ENCODE results near the gene FEM1C. TPM values are rescaled to one million over a fixed set of nuclear protein-coding genes. Genes with fewer than 3 reads are reported as not detected.

FEM1C gene
- total RNA-seq, 1 donor from 2014 or later: 25.2 TPM

DNA sequence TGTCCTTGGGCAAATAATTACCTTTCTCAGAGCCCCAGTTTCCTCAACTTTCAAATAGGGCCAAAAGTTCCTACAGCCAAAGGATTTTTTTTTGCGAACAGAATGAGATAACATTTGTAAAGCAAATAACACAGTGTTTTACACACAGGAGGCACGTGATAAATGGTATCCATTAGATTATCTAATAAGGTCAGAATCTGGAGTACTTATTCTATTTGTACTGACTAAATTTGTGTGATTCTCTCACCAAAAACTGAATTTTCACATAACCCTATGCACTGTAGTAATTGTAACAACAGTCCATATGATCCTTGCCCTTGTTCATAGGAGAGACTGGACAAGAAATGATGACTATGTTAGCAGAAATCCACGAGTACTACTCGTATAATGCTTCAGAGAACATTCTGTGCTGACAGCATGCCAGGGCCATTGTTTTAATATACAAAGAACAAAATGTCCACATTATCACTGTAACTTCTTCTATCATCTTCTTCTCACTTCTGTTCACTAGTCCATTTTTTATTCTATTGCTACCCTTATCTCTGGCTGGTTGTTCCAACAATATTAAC, 13.9 kb upstream of the FEM1C start:
- DNase-seq (ENCODE audit: low spot score): no peak

DNA sequence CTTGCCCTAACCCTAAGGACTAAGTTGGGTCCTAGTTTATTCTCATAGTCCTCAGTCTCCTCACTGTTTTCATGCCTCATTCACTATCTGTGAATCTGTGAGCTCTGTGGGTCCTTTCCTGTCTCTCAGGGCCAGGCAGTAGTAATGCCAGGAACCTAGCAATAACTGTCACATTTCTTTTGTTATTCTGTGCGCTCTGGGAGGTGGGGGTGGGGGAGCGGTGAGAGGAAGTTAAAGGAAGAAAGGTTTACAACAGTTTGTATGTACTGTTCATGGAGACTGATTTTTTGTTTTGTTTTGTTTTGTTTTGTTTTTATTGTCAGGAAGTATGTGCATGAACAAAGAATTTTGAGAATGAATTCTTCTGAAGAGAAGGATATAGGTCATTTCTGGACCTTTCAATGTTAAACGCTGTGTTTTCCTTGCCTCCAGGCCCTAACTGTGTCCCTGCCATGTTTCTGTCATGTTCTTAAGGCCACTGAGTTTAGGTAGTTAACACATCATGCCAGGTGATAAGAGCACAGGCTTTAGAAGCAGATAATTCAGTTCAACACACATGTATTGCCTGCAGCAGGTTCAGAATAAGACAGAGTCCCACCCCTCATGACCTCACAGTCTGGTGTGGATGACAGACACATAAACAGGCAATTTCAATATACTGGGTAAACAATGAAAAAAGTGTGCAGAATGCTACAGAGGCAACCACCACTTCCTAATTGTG, 13.3 kb upstream of the FEM1C start:
- no peak for DNase-seq (ENCODE audit: low spot score)

DNA sequence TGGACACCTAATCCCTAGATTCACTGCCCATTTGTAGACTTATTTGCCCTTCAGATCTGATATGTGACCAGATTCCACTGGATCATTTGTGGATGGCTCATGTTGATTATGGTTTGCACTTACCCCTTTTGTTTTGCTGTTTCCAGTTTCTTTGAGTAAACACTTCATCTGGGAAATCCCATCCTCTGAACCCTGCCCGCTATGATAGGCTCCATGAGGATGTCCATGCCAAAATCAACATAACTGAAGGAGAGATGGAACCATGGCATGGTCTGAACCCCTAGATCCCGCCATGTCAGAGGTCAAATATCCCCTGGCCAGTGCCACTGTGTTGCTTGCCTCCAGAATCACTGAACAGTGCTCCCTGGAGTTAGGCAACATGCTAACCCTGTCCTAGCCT, 11.7 kb upstream of the FEM1C start:
- no peak for DNase-seq (ENCODE audit: low spot score)

GRCh38 chr5:115555084-115555633, 10.6 kb upstream of the FEM1C start:
- no peak for DNase-seq (ENCODE audit: low spot score)

DNA sequence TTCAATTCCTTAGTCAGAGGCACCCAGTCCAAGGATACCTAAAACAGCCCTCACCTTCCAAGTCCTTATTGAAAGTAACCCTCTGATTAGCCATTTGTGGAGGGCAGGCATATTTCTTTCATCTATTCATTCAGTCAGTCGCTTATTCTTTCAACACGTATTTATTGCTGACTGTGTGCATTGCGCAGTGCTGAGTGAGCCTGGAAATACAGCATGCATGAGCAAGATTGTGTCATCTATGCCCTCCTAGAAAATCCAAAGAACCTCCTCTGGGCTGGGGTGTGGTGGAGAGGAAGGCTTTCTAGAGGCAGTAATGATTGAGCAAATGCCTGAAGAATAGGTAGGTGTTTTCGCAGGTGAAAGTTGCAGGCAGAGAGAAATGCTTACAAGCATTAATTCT, 8.5 kb upstream of the FEM1C start:
- DNase-seq (ENCODE audit: low spot score): no peak

GRCh38 chr5:115551415-115551814, 6.8 kb upstream of the FEM1C start:
- no peak for DNase-seq (ENCODE audit: low spot score)

DNA sequence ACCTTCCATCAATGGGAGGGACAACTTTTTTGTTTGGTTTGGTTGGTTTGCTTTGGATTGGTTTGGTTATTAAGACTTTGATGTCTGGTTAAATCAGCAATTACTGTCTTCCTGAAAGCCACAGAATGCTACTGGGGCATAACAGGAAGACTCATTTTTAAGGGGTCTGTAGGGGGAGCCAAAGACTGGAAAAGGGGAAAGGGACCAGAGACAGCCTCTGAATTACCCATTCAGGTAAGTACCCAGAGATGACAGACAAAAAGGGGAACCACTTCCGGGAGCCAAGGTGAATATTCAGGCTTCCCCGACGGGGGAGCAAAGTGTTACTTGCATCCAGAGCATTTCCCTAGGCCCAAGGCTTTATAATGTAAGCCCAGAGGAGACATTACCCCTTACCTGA, 4.6 kb upstream of the FEM1C start:
- DNase-seq (ENCODE audit: low spot score): no peak

- no peak for DNase-seq (ENCODE audit: low spot score)
Observed at GRCh38 chr5:115548683-115549082, 4.1 kb upstream of the FEM1C start.

GRCh38 chr5:115545351-115545882, 842 bp upstream of the FEM1C start:
- DNase-seq (ENCODE audit: low spot score): no peak

GRCh38 chr5:115544043-115544435, 536 bp downstream of the FEM1C start:
- no peak for DNase-seq (ENCODE audit: low spot score)

GRCh38 chr5:115543365-115544042, 1.1 kb downstream of the FEM1C start:
- DNase-seq (ENCODE audit: low spot score): no peak

DNA sequence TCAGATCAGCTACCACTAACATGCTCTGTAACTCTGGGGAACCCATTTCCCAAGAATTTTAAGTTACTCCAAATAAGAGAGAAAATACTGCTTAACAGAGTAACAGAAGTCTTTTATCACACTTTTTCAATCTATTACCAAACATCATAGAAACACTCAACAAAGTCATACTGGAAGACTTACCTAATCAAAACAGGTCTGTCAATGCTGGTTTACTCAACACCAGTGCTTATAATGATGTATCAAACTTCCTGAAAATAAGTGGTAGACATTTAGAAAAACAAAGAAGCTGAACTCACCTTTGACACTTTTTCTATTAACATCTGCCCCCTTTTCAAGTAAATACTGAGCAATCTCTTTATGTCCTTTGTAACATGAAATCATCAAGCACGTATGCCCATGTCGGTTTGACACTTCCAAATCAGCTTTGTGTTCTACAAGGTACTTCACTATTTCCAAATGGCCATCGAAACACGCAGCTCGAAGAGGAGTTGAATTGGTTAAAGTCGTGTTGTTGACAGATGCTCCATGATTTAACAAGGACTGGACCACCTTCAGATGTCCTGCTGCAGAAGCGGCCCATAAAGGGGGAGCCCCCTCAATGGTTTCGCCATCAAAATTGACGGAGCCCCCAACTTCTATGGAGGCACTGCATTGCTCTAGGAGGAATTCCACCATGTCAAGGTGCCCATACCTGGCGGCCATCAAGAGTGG, 1.8 kb downstream of the FEM1C start:
- DNase-seq (ENCODE audit: low spot score): no peak

- DNase-seq (ENCODE audit: low spot score): no peak
Observed at GRCh38 chr5:115542086-115542485, 2.5 kb downstream of the FEM1C start.

GRCh38 chr5:115541611-115542010, 3.0 kb downstream of the FEM1C start:
- DNase-seq (ENCODE audit: low spot score): no peak

DNA sequence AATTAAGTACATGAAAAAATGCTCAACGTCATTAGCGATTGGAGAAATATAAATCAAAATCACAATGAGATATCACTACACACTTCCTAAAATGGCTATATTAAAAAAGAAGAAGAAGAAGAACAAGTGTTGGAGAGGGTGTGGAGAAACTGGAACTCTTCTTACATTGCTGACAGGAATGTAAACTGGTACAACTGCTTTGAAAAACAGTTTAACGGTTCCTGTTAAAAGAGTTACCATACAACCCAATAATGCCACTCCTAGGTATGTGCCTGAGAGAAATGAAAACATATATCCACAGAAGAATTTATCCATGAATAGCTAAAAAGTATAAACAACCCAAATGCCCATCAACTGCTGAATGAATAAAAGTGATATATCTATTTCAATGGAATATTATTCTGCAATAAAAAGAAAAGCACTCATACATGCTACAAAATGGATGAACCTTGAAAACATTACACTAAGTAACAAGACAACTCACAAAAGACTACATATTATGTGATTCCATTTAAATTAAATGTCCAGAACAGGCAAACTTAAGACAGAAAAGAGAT, 9.0 kb downstream of the FEM1C start:
- DNase-seq (ENCODE audit: low spot score): no peak

GRCh38 chr5:115532517-115532916, 12.1 kb downstream of the FEM1C start:
- no peak for DNase-seq (ENCODE audit: low spot score)

- DNase-seq (ENCODE audit: low spot score): no peak
Observed at GRCh38 chr5:115531787-115532367, 12.7 kb downstream of the FEM1C start.

- DNase-seq (ENCODE audit: low spot score): no peak
Observed at GRCh38 chr5:115531380-115531779, 13.2 kb downstream of the FEM1C start.

GRCh38 chr5:115530426-115530825, 14.1 kb downstream of the FEM1C start:
- no peak for DNase-seq (ENCODE audit: low spot score)

GRCh38 chr5:115526604-115527003, 18.0 kb downstream of the FEM1C start:
- no peak for DNase-seq (ENCODE audit: low spot score)

Data from mesenteric fat pad (tissue), 1 donor.